ENCODE results near the gene GALNT12.

DNA sequence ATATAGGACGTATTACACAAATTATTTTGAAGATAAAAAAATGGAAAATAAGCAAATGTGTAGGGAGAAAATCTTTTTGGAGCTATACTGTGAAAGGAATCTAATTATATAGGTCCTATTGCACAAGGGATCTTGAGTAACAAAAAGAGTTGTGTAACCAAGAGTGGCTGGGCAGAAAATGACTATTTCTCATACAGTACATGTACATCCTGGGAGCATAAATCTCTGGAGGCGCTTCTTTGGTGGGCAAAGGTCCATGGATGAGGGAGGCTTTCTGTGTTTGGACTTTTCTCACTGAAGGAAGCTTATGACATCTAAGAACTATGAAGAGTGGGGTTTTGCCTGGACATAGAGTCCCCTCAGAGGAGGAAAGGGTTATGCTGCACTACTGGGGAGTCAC, 40.9 kb upstream of the GALNT12 start:
- TF ChIP-seq POLR2AphosphoS5 (IDR thresholded peaks at IDR 0.05; ENCODE audit: borderline replicate concordance, low read depth, low read length) (no peak), EZH2 (IDR thresholded peaks at IDR 0.05) (no peak)

Measured in SK-N-MC (cell line).